Dendritic cell treated with granulocyte-macrophage colony-stimulating factor and Interleukin-4, amounts not matched to agents 40 ng/mL and 50 ng/mL, for 4 days (primary cell): ENCODE data around the gene LGR6.
"Not testable (repeated sequence)": the region's sequence is repeated elsewhere in the genome, so short reads cannot be mapped to it uniquely, and the experiment has no call there.

Experiments used
- H3K27ac Mint-ChIP-seq: one replicate; pipeline ENCODE4 v1.8.0; 2022; ENCODE audit warnings: mild to moderate bottlenecking, mixed read lengths
- H3K27me3 Mint-ChIP-seq: one replicate; pipeline ENCODE4 v1.8.0; 2022; ENCODE audit warnings: mild to moderate bottlenecking, mixed read lengths
- H3K36me3 Mint-ChIP-seq: one replicate; pipeline ENCODE4 v1.8.0; 2022; ENCODE audit warnings: low read depth, mixed read lengths
- H3K4me1 Mint-ChIP-seq: one replicate; pipeline ENCODE4 v1.8.0; 2022; ENCODE audit warnings: low read depth, mixed read lengths
- H3K4me3 Mint-ChIP-seq: one replicate; pipeline ENCODE4 v1.8.0; 2022; ENCODE audit warnings: mild to moderate bottlenecking, moderate library complexity, mixed read lengths
- H3K9me3 Mint-ChIP-seq: one replicate; pipeline ENCODE4 v1.8.0; 2022; ENCODE audit warnings: mixed read lengths
- intact Hi-C: fragments of 100-400 bp; cut with micrococcal nuclease; formaldehyde crosslinking; loops from one replicate; pipeline ENCODE4 v1.15.0; 2022

The LGR6 gene

DNA sequence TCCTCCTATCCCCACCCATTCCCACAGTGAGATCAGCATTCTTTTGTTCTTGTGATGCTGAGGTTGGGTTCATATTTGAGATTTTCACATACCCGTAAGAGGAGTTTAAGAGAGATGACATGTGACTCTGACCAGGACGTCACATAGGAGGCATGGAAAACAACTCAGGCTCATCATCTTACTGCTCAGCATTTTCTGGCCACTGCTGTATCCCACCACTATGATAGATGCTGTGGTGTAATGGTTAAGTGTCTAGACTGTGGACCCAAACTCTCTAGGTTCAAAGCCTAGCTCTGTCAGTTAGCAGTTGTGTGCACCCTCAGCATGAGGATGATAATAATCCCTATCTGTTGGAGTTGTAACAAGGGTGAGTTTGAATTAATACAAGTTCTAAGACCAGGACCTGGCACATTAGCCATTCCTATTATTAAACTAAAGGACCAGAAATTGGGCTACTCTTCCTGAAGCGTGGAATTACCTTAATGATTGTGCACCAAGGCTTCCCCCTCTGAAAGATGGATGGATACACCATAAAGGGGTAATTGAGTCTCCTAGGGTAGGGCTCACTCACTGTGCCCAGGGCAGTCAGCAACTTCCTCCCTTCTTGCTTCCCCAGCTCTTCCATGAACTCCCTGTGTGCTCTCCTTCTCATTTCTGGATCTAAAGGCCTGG lies 40.9 kb downstream of the LGR6 start:
- Mint-ChIP-seq H3K27me3 (peaks cover 24% of the 10 kb centered on the region), H3K4me1 (peaks cover 5% of the 10 kb centered on the region), H3K27ac (no peak overlapping the region), H3K9me3 (no peaks in the 10 kb centered on the region), H3K36me3 (no peaks in the 10 kb centered on the region), H3K4me3 (no peak overlapping the region)
- intact Hi-C loops, result no loop called here

DNA sequence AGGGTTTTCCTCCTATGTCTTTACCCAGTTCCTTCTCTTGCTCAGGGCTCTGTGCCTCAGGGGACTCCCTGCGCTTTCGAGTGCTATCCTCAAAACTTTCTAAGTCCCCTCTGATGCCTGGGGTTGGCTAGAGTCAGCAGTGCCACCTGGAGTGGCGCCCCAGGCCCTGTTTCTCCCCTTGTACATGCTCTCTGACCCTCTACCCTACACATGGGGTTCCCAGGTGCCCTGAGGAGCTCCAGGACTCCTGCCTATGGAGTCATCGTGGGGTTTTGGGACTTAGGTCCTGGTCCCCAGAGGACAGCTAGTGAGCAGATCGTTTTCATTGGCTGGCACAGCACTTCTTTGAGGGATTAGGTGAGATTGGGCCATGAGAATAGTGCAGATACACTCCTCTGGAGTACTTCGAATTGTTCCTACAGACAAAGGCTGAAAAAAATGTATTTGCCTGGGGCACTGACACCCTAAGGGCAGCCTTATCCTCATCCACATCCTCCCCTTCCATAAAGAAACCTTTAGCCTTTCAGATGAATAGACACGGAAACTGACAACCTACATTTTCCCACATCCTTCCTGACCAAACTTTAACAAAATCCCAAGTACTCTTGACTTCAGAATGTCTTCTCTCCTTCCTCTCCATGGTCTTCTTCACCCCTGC lies 41.5 kb downstream of the LGR6 start:
- no peaks in the 10 kb centered on the region for H3K36me3 Mint-ChIP-seq
- no peak overlapping the region for H3K27ac Mint-ChIP-seq
- H3K27me3 Mint-ChIP-seq, result peaks cover 24% of the 10 kb centered on the region
- intact Hi-C loops, result no loop called here
- H3K4me1 Mint-ChIP-seq, result peaks cover 5% of the 10 kb centered on the region
- no peaks in the 10 kb centered on the region for H3K9me3 Mint-ChIP-seq
- H3K4me3 Mint-ChIP-seq, result no peak overlapping the region

DNA sequence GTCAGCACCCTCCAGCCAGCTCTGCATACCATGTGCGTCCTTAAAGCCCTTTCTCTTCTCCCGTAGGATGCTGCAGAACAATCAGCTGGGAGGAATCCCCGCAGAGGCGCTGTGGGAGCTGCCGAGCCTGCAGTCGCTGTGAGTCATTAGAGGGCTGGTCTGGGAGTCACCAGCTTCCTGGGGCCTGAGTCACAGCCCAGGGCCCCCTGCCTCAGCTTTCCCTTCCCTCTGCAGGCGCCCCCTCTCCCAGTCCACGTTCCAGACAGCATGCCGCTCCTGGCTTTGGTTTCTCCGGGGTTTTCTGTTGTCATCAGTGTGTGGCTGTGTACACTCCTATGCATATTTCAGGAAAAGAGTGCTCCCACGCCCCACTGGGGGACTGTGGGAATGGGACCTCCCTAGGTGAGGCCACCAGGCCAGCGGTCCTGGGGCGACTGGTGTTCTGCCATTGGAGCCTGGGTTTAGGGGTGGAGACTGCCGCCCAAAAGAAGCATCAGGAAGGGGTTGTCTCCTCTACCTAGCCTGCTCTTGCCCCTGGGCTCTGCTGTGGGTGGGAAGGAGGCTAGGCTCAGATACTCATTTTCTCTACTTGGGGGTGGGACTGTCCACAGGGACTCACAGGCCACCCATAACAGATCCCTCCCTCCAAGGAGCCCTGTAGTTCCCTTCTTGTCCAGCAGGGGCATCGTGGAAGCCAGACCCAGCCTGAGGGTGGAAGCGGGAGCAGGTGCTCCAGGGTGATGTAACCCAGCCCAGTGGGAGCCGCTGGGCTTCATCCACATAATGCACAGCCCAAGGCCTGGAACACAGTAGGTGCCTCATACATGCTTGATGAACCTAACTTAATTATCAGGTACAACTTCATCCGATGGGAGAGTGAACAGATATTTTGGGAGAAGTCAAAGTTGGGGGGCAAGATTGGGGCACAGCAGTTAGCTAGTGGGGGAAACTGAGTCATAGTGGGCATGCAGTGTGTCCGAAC lies 42.5 kb downstream of the LGR6 start:
- Mint-ChIP-seq H3K27me3 (peaks cover 26% of the 10 kb centered on the region), H3K9me3 (no peaks in the 10 kb centered on the region), H3K4me3 (no peak overlapping the region), H3K27ac (no peak overlapping the region), H3K4me1 (peaks cover 5% of the 10 kb centered on the region), H3K36me3 (no peaks in the 10 kb centered on the region)
- intact Hi-C loops, result no loop called here

DNA sequence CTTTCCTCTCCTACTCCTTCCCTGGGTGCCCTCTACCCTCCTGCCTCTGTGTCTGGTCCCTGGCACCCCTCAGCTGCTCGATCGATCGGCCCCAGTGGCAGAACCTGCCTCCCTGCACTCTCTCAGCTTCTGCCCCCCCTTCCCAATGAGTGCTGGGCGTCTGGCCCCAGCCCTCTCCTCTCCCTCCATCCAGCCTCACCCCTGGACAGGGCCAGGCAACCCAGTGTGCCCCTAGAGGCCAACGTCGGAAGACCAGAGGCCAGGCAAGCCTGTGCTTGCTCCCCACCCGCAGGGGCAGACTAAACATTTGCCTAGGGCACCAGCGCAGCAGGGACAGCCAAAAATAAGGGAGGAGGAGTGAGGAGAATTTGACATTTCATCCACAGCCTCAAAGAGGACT lies 43.5 kb downstream of the LGR6 start:
- H3K27ac Mint-ChIP-seq, result no peak overlapping the region
- no peaks in the 10 kb centered on the region for H3K9me3 Mint-ChIP-seq
- intact Hi-C loops, result no loop called here
- H3K4me1 Mint-ChIP-seq, result peaks cover 11% of the 10 kb centered on the region
- no peak overlapping the region for H3K4me3 Mint-ChIP-seq
- peaks cover 33% of the 10 kb centered on the region for H3K27me3 Mint-ChIP-seq
- H3K36me3 Mint-ChIP-seq, result no peaks in the 10 kb centered on the region

GRCh38 chr1:202238914-202239313 lies 45.3 kb downstream of the LGR6 start:
- Mint-ChIP-seq H3K9me3 (no peaks in the 10 kb centered on the region), H3K4me3 (no peak overlapping the region), H3K4me1 (peaks cover 11% of the 10 kb centered on the region), H3K36me3 (no peaks in the 10 kb centered on the region), H3K27ac (no peak overlapping the region), H3K27me3 (peaks cover 37% of the 10 kb centered on the region)
- intact Hi-C loops, result no loop called here

GRCh38 chr1:202240226-202240625 lies 46.6 kb downstream of the LGR6 start:
- H3K27me3 Mint-ChIP-seq, result peaks cover 34% of the 10 kb centered on the region
- H3K36me3 Mint-ChIP-seq, H3K27ac Mint-ChIP-seq, H3K4me3 Mint-ChIP-seq, H3K9me3 Mint-ChIP-seq, intact Hi-C loops: not testable (repeated sequence)
- peaks cover 11% of the 10 kb centered on the region for H3K4me1 Mint-ChIP-seq

- no peaks in the 10 kb centered on the region for H3K9me3 Mint-ChIP-seq
- intact Hi-C loops, result no loop called here
- no peak overlapping the region for H3K4me3 Mint-ChIP-seq
- H3K27me3 Mint-ChIP-seq, result peaks cover 31% of the 10 kb centered on the region
- no peaks in the 10 kb centered on the region for H3K36me3 Mint-ChIP-seq
- peaks cover 11% of the 10 kb centered on the region for H3K4me1 Mint-ChIP-seq
- H3K27ac Mint-ChIP-seq, result no peak overlapping the region
These were observed 47.4 kb downstream of the LGR6 start for GRCh38 chr1:202240956-202241355.

GRCh38 chr1:202241376-202242079 lies 47.9 kb downstream of the LGR6 start:
- Mint-ChIP-seq H3K4me3 (no peak overlapping the region), H3K9me3 (no peaks in the 10 kb centered on the region), H3K4me1 (peaks cover 11% of the 10 kb centered on the region), H3K27ac (no peak overlapping the region), H3K27me3 (peaks cover 25% of the 10 kb centered on the region), H3K36me3 (no peaks in the 10 kb centered on the region)
- intact Hi-C loops, result no loop called here

DNA sequence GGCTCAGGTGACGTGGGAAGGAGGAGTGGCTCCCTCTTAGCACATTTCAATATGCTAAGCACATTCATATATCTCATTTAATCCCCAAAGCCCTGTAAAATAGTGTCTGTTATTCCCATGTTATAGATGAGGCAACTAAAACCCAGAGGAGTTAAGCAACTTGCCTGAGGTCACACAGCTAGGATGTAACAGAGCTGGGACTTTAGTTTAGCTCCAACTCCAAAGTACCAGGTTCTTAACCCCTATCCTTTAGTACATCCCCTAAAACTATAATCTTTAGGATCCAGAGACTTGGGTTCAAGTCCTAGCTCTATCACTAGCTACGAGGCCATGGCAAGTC lies 48.5 kb downstream of the LGR6 start:
- H3K27me3 Mint-ChIP-seq, result peaks cover 21% of the 10 kb centered on the region
- peaks cover 8% of the 10 kb centered on the region for H3K4me1 Mint-ChIP-seq
- intact Hi-C loops, result no loop called here
- H3K4me3 Mint-ChIP-seq, result no peak overlapping the region
- no peaks in the 10 kb centered on the region for H3K9me3 Mint-ChIP-seq
- no peak overlapping the region for H3K27ac Mint-ChIP-seq
- H3K36me3 Mint-ChIP-seq, result no peaks in the 10 kb centered on the region

DNA sequence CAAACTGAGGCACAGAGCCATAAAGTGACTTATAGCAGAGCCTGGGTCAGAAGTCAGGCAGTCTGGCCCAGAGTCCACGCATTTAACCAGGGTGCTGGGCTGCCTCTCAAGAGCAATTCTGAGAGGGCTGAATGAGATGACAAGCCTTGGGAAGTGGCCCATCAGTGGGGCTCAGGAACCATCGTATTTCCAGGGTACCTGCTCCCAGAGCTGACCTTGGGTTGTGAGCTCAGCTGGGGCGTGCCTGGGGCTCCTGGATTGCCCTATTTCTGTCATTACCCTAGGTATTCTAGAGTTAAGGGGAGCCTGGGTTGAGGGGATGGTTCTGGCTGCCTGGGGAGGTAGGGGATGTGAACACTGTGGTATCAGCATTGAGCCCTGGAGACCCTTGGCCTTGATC lies 49.4 kb downstream of the LGR6 start:
- Mint-ChIP-seq H3K9me3 (no peaks in the 10 kb centered on the region), H3K27ac (no peak overlapping the region), H3K36me3 (no peaks in the 10 kb centered on the region), H3K27me3 (peaks cover 21% of the 10 kb centered on the region), H3K4me3 (no peak overlapping the region), H3K4me1 (peaks cover 6% of the 10 kb centered on the region)
- intact Hi-C loops, result no loop called here

DNA sequence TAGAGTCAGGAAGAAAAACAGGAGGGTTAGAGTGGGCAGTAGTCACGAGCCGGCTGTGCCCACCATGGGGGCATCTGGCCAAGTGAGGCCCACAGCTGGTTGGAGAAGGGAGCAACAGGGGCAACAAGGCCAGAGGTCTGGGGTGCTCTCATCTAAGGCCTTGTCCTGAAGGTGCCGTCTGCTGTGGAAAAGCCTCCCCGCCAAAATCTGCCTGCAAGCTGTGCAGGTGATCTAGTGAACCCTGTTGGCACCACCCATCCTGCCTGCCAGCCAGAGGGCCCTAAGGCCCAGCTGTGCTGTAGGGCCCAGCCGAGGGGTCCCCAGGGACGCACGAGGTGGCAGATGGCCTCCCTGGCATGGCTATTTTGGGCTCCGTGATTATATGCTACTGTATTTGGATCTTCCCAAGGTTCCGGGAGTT lies 51.3 kb downstream of the LGR6 start:
- peaks cover 28% of the 10 kb centered on the region for H3K27me3 Mint-ChIP-seq
- H3K27ac Mint-ChIP-seq, result no peak overlapping the region
- intact Hi-C loops, result no loop called here
- H3K4me3 Mint-ChIP-seq, result no peak overlapping the region
- peaks cover 18% of the 10 kb centered on the region for H3K4me1 Mint-ChIP-seq
- no peaks in the 10 kb centered on the region for H3K36me3 Mint-ChIP-seq
- H3K9me3 Mint-ChIP-seq, result no peaks in the 10 kb centered on the region

- H3K4me1 Mint-ChIP-seq, result peaks cover 22% of the 10 kb centered on the region
- no peaks in the 10 kb centered on the region for H3K36me3 Mint-ChIP-seq
These were observed 51.8 kb downstream of the LGR6 start for GRCh38 chr1:202245391-202245790.

DNA sequence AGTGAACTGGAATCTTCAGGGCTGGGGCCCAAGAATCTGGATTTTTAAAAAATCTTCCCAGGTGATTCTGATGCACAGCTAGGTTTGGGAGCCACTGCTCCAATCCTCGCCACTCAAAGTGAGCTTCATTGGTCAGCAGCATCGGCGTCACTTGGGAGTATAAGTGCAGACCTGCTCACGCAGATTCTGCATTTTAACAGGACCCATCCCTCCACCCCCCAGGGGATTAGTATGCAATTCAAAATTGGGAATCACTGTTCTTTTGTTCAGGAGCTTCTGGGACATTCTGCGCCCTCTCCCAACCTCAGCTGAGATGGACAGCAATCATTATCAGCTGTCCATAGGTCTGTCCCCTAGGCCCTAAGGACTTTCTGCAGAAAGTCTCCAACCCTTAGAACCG lies 53.5 kb downstream of the LGR6 start:
- Mint-ChIP-seq H3K4me1 (peaks cover 17% of the 10 kb centered on the region), H3K9me3 (no peaks in the 10 kb centered on the region), H3K36me3 (no peaks in the 10 kb centered on the region), H3K27ac (no peak overlapping the region), H3K4me3 (no peak overlapping the region), H3K27me3 (peaks cover 29% of the 10 kb centered on the region)
- intact Hi-C loops, result no loop called here

More at GRCh38 chr1:202245391-202245790, 51.8 kb downstream of the LGR6 start:
- no peak overlapping the region for H3K27ac Mint-ChIP-seq
- intact Hi-C loops, result no loop called here
- no peak overlapping the region for H3K4me3 Mint-ChIP-seq
- H3K27me3 Mint-ChIP-seq, result peaks cover 29% of the 10 kb centered on the region
- no peaks in the 10 kb centered on the region for H3K9me3 Mint-ChIP-seq
